D341Med (cell line): Measurements from ENCODE around the gene KIRREL3.

Source experiments
- DNase-seq: peaks from one replicate; pipeline ENCODE4 v3.0.0; 2012; ENCODE audit warnings: low spot score

Gene KIRREL3

GRCh38 chr11:126704096-126704495, 296.5 kb downstream of the KIRREL3 start:
- no peak for DNase-seq

GRCh38 chr11:126703662-126704061, 296.9 kb downstream of the KIRREL3 start:
- no peak for DNase-seq

GRCh38 chr11:126702987-126703386, 297.6 kb downstream of the KIRREL3 start:
- no peak for DNase-seq

GRCh38 chr11:126702165-126702720, 298.3 kb downstream of the KIRREL3 start:
- no peak for DNase-seq

GRCh38 chr11:126701520-126701897, 299.1 kb downstream of the KIRREL3 start:
- no peak for DNase-seq

GRCh38 chr11:126700768-126701519, 299.6 kb downstream of the KIRREL3 start:
- DNase-seq, result no peak

GRCh38 chr11:126698576-126698975, 302.0 kb downstream of the KIRREL3 start:
- DNase-seq, result no peak

GRCh38 chr11:126697936-126698335, 302.6 kb downstream of the KIRREL3 start:
- no peak for DNase-seq

GRCh38 chr11:126696982-126697381, 303.6 kb downstream of the KIRREL3 start:
- DNase-seq, result no peak

GRCh38 chr11:126695293-126695692, 305.3 kb downstream of the KIRREL3 start:
- no peak for DNase-seq

- no peak for DNase-seq
Observed at GRCh38 chr11:126694065-126694625, 306.4 kb downstream of the KIRREL3 start.

GRCh38 chr11:126687477-126687876, 313.1 kb downstream of the KIRREL3 start:
- no peak for DNase-seq

GRCh38 chr11:126686938-126687337, 313.6 kb downstream of the KIRREL3 start:
- no peak for DNase-seq

- DNase-seq, result no peak
Observed at GRCh38 chr11:126683766-126684728, 316.5 kb downstream of the KIRREL3 start.

GRCh38 chr11:126682590-126682989, 318.0 kb downstream of the KIRREL3 start:
- DNase-seq, result no peak

- no peak for DNase-seq
Observed at GRCh38 chr11:126680700-126681099, 319.9 kb downstream of the KIRREL3 start.

- DNase-seq, result no peak
Observed at GRCh38 chr11:126680131-126680530, 320.4 kb downstream of the KIRREL3 start.

GRCh38 chr11:126679033-126679432, 321.5 kb downstream of the KIRREL3 start:
- DNase-seq, result no peak

- DNase-seq, result no peak
Observed at GRCh38 chr11:126676536-126676935, 324.0 kb downstream of the KIRREL3 start.

GRCh38 chr11:126673319-126673718, 327.3 kb downstream of the KIRREL3 start:
- no peak for DNase-seq

GRCh38 chr11:126669416-126669815, 331.2 kb downstream of the KIRREL3 start:
- DNase-seq, result no peak

- no peak for DNase-seq
Observed at GRCh38 chr11:126664643-126665042, 335.9 kb downstream of the KIRREL3 start.
